MCF 10A (cell line): ENCODE measurements around the gene HNRNPA2B1. TPM values are rescaled to one million over a fixed set of nuclear protein-coding genes. Genes with fewer than 3 reads are reported as not detected.

Experiments used
- BruUV-seq: library from RNA; stranded (reverse); fragments of 400-500 nt; replicated peaks from 2 replicates; lab custom pipeline; 2021; lab: Mats Ljungman, UMichigan
- CTCF ChIA-PET: fragments of 300-600 bp; sonication (Branson Sonifier 250); formaldehyde crosslinking; extraction: SDS; loops from one replicate; lab custom pipeline; 2021; ENCODE audit warnings: antibody characterized with exemption, inconsistent platforms; lab: Yijun Ruan, JAX
- POLR2A ChIA-PET: fragments of 300-600, 350-650 bp; sonication (Branson Sonifier 250); formaldehyde crosslinking; extraction: SDS; loops from one replicate; lab custom pipeline; 2020; ENCODE audit warnings: antibody characterized with exemption, inconsistent platforms; lab: Yijun Ruan, JAX
- DNase-seq: peaks from one replicate; pipeline ENCODE4 v3.0.0-alpha.2; 2018; ENCODE audit not compliant: unreplicated experiment
- H3K27ac Mint-ChIP-seq: one replicate; pipeline ENCODE4 v1.8.0; 2022; ENCODE audit warnings: mild to moderate bottlenecking, low read depth, mixed read lengths; ENCODE audit not compliant: unreplicated experiment
- H3K27me3 Mint-ChIP-seq: one replicate; pipeline ENCODE4 v1.8.0; 2022; ENCODE audit warnings: mixed read lengths; ENCODE audit not compliant: insufficient read depth, unreplicated experiment
- H3K36me3 Mint-ChIP-seq: one replicate; pipeline ENCODE4 v1.8.0; 2022; ENCODE audit warnings: mild to moderate bottlenecking, moderate library complexity, mixed read lengths; ENCODE audit not compliant: insufficient read depth, unreplicated experiment
- H3K4me1 Mint-ChIP-seq: one replicate; pipeline ENCODE4 v1.8.0; 2022; ENCODE audit warnings: mixed read lengths; ENCODE audit not compliant: insufficient read depth, unreplicated experiment
- H3K4me3 Mint-ChIP-seq: one replicate; pipeline ENCODE4 v1.8.0; 2022; ENCODE audit warnings: mild to moderate bottlenecking, moderate library complexity, mixed read lengths; ENCODE audit not compliant: unreplicated experiment
- H3K9me3 Mint-ChIP-seq: one replicate; pipeline ENCODE4 v1.8.0; 2022; ENCODE audit warnings: mixed read lengths; ENCODE audit not compliant: unreplicated experiment
- CTCF ChIP-seq: fragments of 200-600 bp; IDR thresholded peaks from one replicate; pipeline ENCODE4 v1.8.0; 2022; ENCODE audit warnings: antibody characterized with exemption, mild to moderate bottlenecking; ENCODE audit not compliant: unreplicated experiment
- intact Hi-C: fragments of 100-400 bp; cut with micrococcal nuclease; formaldehyde crosslinking; loops from 2 replicates; pipeline ENCODE4 v1.14.1; 2022
- total RNA-seq: library from RNA; stranded (reverse); gene quantifications from 2 replicates; pipeline ENCODE4 v1.2.3, GENCODE V29; 2022

Gene HNRNPA2B1
- total RNA-seq, 1 experiment from 2014 or later: 646 TPM

GRCh38 chr7:26198133-26198780 lies 2.3 kb downstream of the HNRNPA2B1 start:
- intact Hi-C loops: loop anchor here (1.0 to 5.0 kb wide), 5 partner anchors 87 to 305 kb away; no protein-coding TSS in a partner anchor
- CTCF ChIA-PET: interaction anchor here (0.5 to 5.0 kb wide), 27 partner anchors 10 to 649 kb away, joined by 3 to 123 read pairs (median 4); no protein-coding TSS in a partner anchor
- peak overlapping the region; percentile 98 for H3K4me3 Mint-ChIP-seq
- DNase-seq: peak; percentile 56
- no peaks in the 10 kb centered on the region for H3K27me3 Mint-ChIP-seq
- peak overlapping the region; percentile 99 for H3K27ac Mint-ChIP-seq
- POLR2A ChIA-PET: interaction anchor here (0.6 to 12.9 kb wide), 27 partner anchors 7 to 964 kb away, joined by 3 to 268 read pairs (median 4); partner anchors contain the start of genes HOXA5, NFE2L3 and SNX10
- H3K9me3 Mint-ChIP-seq: no peaks in the 10 kb centered on the region
- peak; percentile 58 for TF ChIP-seq CTCF
- H3K36me3 Mint-ChIP-seq: peaks cover 86% of the 10 kb centered on the region
- peaks cover 24% of the 10 kb centered on the region for H3K4me1 Mint-ChIP-seq
- BruUV-seq: no TSS peak

DNA sequence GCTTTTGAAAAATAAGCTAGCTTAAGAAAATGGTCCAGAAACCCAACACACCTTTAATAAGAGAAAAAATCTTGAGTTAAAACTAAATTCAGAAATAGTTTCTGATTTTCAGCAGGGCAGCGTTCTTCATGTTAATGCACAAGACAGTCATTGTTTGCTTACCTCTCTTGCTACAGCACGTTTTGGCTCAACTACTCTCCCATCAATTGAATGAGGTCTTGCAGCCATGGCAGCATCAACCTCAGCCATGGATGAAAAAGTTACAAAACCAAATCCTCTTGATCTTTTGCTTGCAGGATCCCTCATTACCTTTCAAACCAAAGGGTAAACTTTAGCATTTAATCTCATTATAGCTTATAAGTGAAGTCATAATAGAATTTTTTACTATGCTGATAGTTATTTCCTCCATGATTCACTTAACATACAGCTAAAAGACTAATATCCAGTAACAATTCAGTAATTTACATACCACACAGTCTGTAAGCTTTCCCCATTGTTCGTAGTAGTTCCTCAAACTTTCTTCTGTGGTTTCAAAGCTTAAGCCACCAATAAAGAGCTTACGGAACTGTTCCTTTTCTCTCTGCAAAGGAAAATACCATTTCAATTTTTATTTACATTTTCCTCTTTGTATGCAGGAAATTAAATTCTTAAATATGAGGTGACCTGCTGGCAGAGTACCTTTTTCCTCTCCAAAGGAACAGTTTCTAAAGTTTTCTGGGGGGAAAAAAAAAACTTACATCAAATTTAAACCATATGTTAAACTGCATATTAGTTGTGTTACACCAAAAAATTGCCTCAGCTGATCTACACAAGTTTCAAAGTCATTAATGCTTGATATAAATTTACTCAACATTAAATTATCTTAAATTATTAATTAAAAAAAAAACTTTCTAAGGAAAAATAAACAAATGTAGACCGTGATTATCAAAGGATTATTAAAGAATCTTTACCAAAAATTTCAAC lies 3.1 kb downstream of the HNRNPA2B1 start:
- intact Hi-C loops: loop anchor here (1.0 to 5.0 kb wide), 5 partner anchors 87 to 305 kb away; no protein-coding TSS in a partner anchor

GRCh38 chr7:26195867-26196657 lies 4.5 kb downstream of the HNRNPA2B1 start:
- intact Hi-C loops: loop anchor here (5.0 kb wide), 1 partner anchor 244 kb away; no protein-coding TSS in a partner anchor
- H3K4me3 Mint-ChIP-seq: peak overlapping the region; percentile 98
- ChIA-PET POLR2A (interaction anchor here (0.7 to 12.9 kb wide), 9 partner anchors 9 to 303 kb away, joined by 3 to 268 read pairs (median 4); partner anchors contain the start of gene SNX10), CTCF (interaction anchor here (0.6 to 5.0 kb wide), 7 partner anchors 8 to 303 kb away, joined by 3 to 123 read pairs (median 12); no protein-coding TSS in a partner anchor)
- no peaks in the 10 kb centered on the region for H3K9me3 Mint-ChIP-seq
- DNase-seq: no peak
- peaks cover 29% of the 10 kb centered on the region for H3K4me1 Mint-ChIP-seq
- no peak for TF ChIP-seq CTCF
- peak overlapping the region; percentile 32 for H3K27ac Mint-ChIP-seq
- BruUV-seq: no TSS peak
- no peaks in the 10 kb centered on the region for H3K27me3 Mint-ChIP-seq
- H3K36me3 Mint-ChIP-seq: peaks cover 100% of the 10 kb centered on the region

More for the DNA sequence above, 3.1 kb downstream of the HNRNPA2B1 start:
- DNase-seq: no peak
- Mint-ChIP-seq H3K4me1 (peaks cover 29% of the 10 kb centered on the region), H3K4me3 (peak overlapping the region; percentile 98), H3K27me3 (no peaks in the 10 kb centered on the region), H3K27ac (peak overlapping the region; percentile 99), H3K36me3 (peaks cover 88% of the 10 kb centered on the region), H3K9me3 (no peaks in the 10 kb centered on the region)
- POLR2A ChIA-PET: interaction anchor here (0.7 to 12.9 kb wide), 15 partner anchors 7 to 944 kb away, joined by 3 to 268 read pairs (median 4); partner anchors contain the start of genes NFE2L3 and SNX10
- TF ChIP-seq CTCF: no peak
- CTCF ChIA-PET: interaction anchor here (0.5 to 5.0 kb wide), 26 partner anchors 9 to 1297 kb away, joined by 3 to 123 read pairs (median 4); no protein-coding TSS in a partner anchor
- no TSS peak for BruUV-seq
